Measurements from ENCODE around the gene LANCL3.

LANCL3 gene

GRCh38 chrX:37659047-37659446, 87.6 kb downstream of the LANCL3 start:
- ChIA-PET CTCF (no interaction called here), POLR2A (no interaction called here)
- DNase-seq (ENCODE audit: low read depth, low spot score): no peak
- H3K4me3 ChIP-seq (ENCODE audit: low read depth, low read length): no peak overlapping the region
- TF ChIP-seq, protein P1, sequence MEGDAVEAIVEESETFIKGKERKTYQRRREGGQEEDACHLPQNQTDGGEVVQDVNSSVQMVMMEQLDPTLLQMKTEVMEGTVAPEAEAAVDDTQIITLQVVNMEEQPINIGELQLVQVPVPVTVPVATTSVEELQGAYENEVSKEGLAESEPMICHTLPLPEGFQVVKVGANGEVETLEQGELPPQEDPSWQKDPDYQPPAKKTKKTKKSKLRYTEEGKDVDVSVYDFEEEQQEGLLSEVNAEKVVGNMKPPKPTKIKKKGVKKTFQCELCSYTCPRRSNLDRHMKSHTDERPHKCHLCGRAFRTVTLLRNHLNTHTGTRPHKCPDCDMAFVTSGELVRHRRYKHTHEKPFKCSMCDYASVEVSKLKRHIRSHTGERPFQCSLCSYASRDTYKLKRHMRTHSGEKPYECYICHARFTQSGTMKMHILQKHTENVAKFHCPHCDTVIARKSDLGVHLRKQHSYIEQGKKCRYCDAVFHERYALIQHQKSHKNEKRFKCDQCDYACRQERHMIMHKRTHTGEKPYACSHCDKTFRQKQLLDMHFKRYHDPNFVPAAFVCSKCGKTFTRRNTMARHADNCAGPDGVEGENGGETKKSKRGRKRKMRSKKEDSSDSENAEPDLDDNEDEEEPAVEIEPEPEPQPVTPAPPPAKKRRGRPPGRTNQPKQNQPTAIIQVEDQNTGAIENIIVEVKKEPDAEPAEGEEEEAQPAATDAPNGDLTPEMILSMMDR (IDR thresholded peaks at IDR 0.05; ENCODE audit: insufficient read depth, low read length, missing control alignments): no peak

DNA sequence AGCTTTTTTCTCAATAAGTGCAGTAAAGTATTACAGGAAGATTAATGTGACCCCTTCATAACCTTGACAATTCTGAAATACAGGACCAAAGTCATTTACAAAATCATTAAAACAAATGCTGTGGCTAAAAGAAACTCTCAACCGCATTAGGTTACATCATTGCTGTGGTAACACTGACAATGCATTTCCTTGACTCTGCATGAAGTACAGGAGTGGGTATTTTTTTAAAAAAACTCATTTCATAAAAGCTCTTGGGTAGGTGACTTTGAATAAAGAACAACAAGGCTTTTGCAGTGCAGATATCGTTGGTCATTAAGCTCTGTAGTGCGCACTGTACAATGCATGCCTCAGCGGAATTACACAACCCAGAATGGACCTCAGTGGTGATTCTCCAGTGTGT, 90.7 kb downstream of the LANCL3 start:
- TF ChIP-seq, protein P1 (IDR thresholded peaks at IDR 0.05; ENCODE audit: insufficient read depth, low read length, missing control alignments): no peak
- DNase-seq (ENCODE audit: low read depth, low spot score): no peak

GRCh38 chrX:37666516-37666915, 95.1 kb downstream of the LANCL3 start:
- no peak for DNase-seq (ENCODE audit: low read depth, low spot score)
- TF ChIP-seq, protein P1 (IDR thresholded peaks at IDR 0.05; ENCODE audit: insufficient read depth, low read length, missing control alignments): no peak
- POLR2A ChIA-PET: no interaction called here
- H3K4me3 ChIP-seq (ENCODE audit: low read depth, low read length): no peak overlapping the region
- CTCF ChIA-PET: no interaction called here

More for the DNA sequence above, 90.7 kb downstream of the LANCL3 start:
- ChIA-PET POLR2A (no interaction called here), CTCF (no interaction called here)
- H3K4me3 ChIP-seq (ENCODE audit: low read depth, low read length): no peak overlapping the region

DNA sequence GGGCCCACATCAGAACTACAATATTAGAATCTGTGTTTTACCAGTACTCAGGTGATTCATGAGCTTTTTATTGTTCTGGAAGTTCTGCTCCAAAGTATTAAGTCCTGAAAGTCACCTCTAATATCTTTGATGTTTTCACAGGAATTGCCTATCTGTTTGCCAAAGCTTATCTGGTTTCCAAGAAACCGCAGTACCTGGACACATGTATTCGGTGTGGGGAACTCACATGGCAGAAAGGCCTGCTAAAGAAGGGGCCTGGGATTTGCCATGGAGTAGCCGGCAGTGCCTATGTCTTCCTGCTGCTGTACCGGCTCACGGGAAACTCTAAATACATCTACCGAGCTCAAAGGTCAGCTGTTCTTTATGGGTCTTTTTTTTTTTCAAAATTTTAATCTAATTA, 95.7 kb downstream of the LANCL3 start:
- ChIA-PET POLR2A (no interaction called here), CTCF (no interaction called here)
- no peak overlapping the region for H3K4me3 ChIP-seq (ENCODE audit: low read depth, low read length)
- no peak for DNase-seq (ENCODE audit: low read depth, low spot score)
- TF ChIP-seq, protein P1 (IDR thresholded peaks at IDR 0.05; ENCODE audit: insufficient read depth, low read length, missing control alignments): no peak

DNA sequence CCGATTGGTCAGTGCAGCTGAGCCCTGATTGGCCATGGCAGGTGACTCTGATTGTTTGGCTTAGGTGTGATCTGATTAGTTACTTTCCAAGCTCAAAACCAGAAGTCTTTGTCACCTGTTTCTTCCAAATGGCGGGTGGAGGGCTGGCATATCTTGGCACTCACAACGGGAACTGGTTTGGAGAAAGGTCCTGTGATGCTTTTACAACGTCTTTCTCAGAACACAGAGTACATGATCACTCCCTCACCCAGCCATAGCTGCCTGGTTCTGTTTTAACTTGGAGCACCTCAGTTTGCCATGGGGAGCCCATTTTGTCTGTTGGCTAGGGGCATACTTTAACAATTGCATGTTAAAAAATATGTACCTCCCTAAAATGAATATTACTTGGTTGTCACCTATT, 101.1 kb downstream of the LANCL3 start:
- ChIA-PET CTCF (no interaction called here), POLR2A (no interaction called here)
- no peak overlapping the region for H3K4me3 ChIP-seq (ENCODE audit: low read depth, low read length)
- TF ChIP-seq, protein P1 (IDR thresholded peaks at IDR 0.05; ENCODE audit: insufficient read depth, low read length, missing control alignments): no peak
- DNase-seq (ENCODE audit: low read depth, low spot score): no peak

- ChIA-PET POLR2A (no interaction called here), CTCF (no interaction called here)
- no peak for DNase-seq (ENCODE audit: low read depth, low spot score)
- no peak overlapping the region for H3K4me3 ChIP-seq (ENCODE audit: low read depth, low read length)
- TF ChIP-seq, protein P1 (IDR thresholded peaks at IDR 0.05; ENCODE audit: insufficient read depth, low read length, missing control alignments): no peak
Measured at GRCh38 chrX:37676811-37677210, 105.3 kb downstream of the LANCL3 start.

Data from AG04449 (cell line).